ENCODE results near the gene SPAG17.

Gene SPAG17

GRCh38 chr1:117959364-117959763 lies 225.7 kb downstream of the SPAG17 start:
- TF ChIP-seq CSRNP3 (CRISPR knock-in tag; IDR thresholded peaks at IDR 0.05) = no peak
- no peak for TF ChIP-seq SNAI2 (CRISPR knock-in tag; IDR thresholded peaks at IDR 0.05)
- TF ChIP-seq TCF4 (CRISPR knock-in tag; IDR thresholded peaks at IDR 0.05; ENCODE audit: borderline replicate concordance) = no peak
- TF ChIP-seq ESRRG (CRISPR knock-in tag; IDR thresholded peaks at IDR 0.05) = no peak
- TF ChIP-seq ZNF70 (CRISPR knock-in tag; IDR thresholded peaks at IDR 0.05) = no peak
- TF ChIP-seq PPARA (CRISPR knock-in tag; IDR thresholded peaks at IDR 0.05; ENCODE audit: borderline replicate concordance) = no peak
- TF ChIP-seq BACH2 (CRISPR knock-in tag; IDR thresholded peaks at IDR 0.05; ENCODE audit: borderline replicate concordance) = no peak
- TF ChIP-seq RARB (CRISPR knock-in tag; IDR thresholded peaks at IDR 0.05) = no peak
- TF ChIP-seq ZFP30 (CRISPR knock-in tag; IDR thresholded peaks at IDR 0.05) = no peak
- no peak for TF ChIP-seq ZNF8 (CRISPR knock-in tag; IDR thresholded peaks at IDR 0.05)
- no peak for TF ChIP-seq CREB5 (CRISPR knock-in tag; IDR thresholded peaks at IDR 0.05; ENCODE audit: low read depth)
- ATAC-seq = no peak

- ATAC-seq = no peak
These were observed 232.6 kb downstream of the SPAG17 start for GRCh38 chr1:117952386-117952785.

GRCh38 chr1:117942293-117942692 lies 242.7 kb downstream of the SPAG17 start:
- TF ChIP-seq ZNF8 (CRISPR knock-in tag; IDR thresholded peaks at IDR 0.05) = no peak
- ATAC-seq = no peak

More at GRCh38 chr1:117952386-117952785, 232.6 kb downstream of the SPAG17 start:
- TF ChIP-seq ZFP30 (CRISPR knock-in tag; IDR thresholded peaks at IDR 0.05) = no peak
- no peak for TF ChIP-seq TCF4 (CRISPR knock-in tag; IDR thresholded peaks at IDR 0.05; ENCODE audit: borderline replicate concordance)
- no peak for TF ChIP-seq OSR1 (CRISPR knock-in tag; IDR thresholded peaks at IDR 0.05)
- no peak for TF ChIP-seq SNAI2 (CRISPR knock-in tag; IDR thresholded peaks at IDR 0.05)
- TF ChIP-seq BACH2 (CRISPR knock-in tag; IDR thresholded peaks at IDR 0.05; ENCODE audit: borderline replicate concordance) = no peak
- TF ChIP-seq ESRRG (CRISPR knock-in tag; IDR thresholded peaks at IDR 0.05) = no peak
- TF ChIP-seq TOX (CRISPR knock-in tag; IDR thresholded peaks at IDR 0.05; ENCODE audit: borderline replicate concordance) = no peak
- TF ChIP-seq ARNTL (CRISPR knock-in tag; IDR thresholded peaks at IDR 0.05; ENCODE audit: borderline replicate concordance, low read depth) = no peak
- TF ChIP-seq ZNF8 (CRISPR knock-in tag; IDR thresholded peaks at IDR 0.05) = no peak
- no peak for TF ChIP-seq CSDC2 (CRISPR knock-in tag; IDR thresholded peaks at IDR 0.05)

- TF ChIP-seq TOX (CRISPR knock-in tag; IDR thresholded peaks at IDR 0.05; ENCODE audit: borderline replicate concordance) (no peak), CSDC2 (CRISPR knock-in tag; IDR thresholded peaks at IDR 0.05) (no peak), ZNF565 (CRISPR knock-in tag; conservative IDR thresholded peaks at IDR 0.05; ENCODE audit: low read depth) (no peak), ESRRG (CRISPR knock-in tag; IDR thresholded peaks at IDR 0.05) (no peak), TCF4 (CRISPR knock-in tag; IDR thresholded peaks at IDR 0.05; ENCODE audit: borderline replicate concordance) (no peak), CSRNP3 (CRISPR knock-in tag; IDR thresholded peaks at IDR 0.05) (no peak), ZFP3 (CRISPR knock-in tag; IDR thresholded peaks at IDR 0.05) (no peak), ZNF70 (CRISPR knock-in tag; IDR thresholded peaks at IDR 0.05) (no peak), ZNF8 (CRISPR knock-in tag; IDR thresholded peaks at IDR 0.05) (no peak), RARB (CRISPR knock-in tag; IDR thresholded peaks at IDR 0.05) (no peak), GLIS3 (CRISPR knock-in tag; IDR thresholded peaks at IDR 0.05) (no peak), ARNTL (CRISPR knock-in tag; IDR thresholded peaks at IDR 0.05; ENCODE audit: borderline replicate concordance, low read depth) (no peak), SNAI2 (CRISPR knock-in tag; IDR thresholded peaks at IDR 0.05) (no peak), CREB5 (CRISPR knock-in tag; IDR thresholded peaks at IDR 0.05; ENCODE audit: low read depth) (no peak), POU6F1 (CRISPR knock-in tag; IDR thresholded peaks at IDR 0.05; ENCODE audit: borderline replicate concordance, low read depth) (no peak), OSR1 (CRISPR knock-in tag; IDR thresholded peaks at IDR 0.05) (no peak), ZC3H10 (CRISPR knock-in tag; IDR thresholded peaks at IDR 0.05) (no peak), ISL1 (CRISPR knock-in tag; IDR thresholded peaks at IDR 0.05) (no peak), ZFP30 (CRISPR knock-in tag; IDR thresholded peaks at IDR 0.05) (no peak)
- no peak for ATAC-seq
These were observed 251.3 kb downstream of the SPAG17 start for GRCh38 chr1:117933769-117934168.

All from SK-N-SH treated with all-trans-retinoic acid at 6 μM for 48 hours (cell line).